HG02840 (cell line): ENCODE data around the gene MTHFD1L.

ENCODE experiments used
- ATAC-seq: cut with Tn5 transposase; IDR thresholded peaks from one replicate; pipeline ENCODE4 v1.9.1; 2021; ENCODE audit warnings: mild to moderate bottlenecking, moderate library complexity, moderate number of reproducible peaks; ENCODE audit not compliant: unreplicated experiment, low FRiP score

Gene MTHFD1L

DNA sequence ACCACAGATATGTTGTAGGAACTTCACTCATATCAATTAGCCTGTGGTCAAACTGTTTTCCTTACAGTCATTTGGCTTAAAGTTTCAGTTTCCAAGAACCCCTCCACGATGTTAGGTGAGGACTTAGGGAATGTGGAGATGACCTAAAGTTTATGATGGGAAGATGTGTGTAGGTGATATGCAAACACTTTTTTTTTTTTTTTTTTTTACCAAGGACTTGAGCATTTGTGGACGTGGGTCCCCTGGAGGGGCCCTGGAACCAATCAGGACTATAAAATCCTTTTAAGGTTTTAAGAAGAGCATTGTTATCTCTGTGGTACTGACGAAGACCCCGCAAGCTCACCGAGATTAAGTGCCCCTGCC is 478 bp upstream of the MTHFD1L start:
- no peak for ATAC-seq

DNA sequence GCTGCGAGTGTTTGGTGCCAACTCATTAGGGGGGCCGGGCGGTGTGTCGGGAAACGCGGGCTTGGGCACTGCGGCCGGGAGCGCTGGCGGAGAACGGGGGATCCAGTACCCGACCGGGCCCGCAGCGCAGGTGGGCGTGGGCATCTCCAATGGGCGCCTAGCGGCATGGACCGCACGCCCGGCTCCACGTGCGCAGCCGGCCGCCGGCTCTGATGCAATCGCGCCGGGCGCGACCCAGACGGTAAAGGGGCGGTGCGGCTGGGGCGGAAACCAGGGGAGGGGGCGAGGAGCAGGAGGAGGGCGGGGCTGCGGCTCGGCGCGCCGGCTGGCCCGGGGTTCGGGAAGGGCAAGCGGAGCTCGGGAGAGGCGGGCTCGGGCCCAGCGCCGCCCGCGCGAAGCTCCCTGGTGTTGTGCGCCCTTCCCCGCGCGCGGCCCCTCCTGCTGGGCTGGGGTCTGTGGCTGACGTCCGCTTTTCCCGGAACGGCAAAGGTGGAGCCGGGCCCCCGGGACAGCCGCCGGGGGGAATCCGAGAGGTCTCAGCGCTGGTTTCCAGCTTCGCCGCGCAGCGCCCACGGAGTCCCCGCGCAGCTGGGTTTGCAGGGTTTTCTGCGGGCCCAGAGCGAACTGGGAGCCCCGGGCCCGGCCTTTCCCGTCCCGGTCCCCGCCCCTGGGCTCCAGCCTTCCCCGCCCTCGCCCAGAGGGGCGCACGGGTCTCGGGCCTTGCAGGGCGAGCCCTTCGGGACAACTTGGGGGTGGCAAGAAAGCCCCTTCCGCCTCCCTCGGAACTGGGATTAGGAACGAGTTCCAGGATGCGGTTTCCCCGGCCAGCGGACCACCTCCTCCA is 867 bp downstream of the MTHFD1L start:
- ATAC-seq, result peak; percentile 75

DNA sequence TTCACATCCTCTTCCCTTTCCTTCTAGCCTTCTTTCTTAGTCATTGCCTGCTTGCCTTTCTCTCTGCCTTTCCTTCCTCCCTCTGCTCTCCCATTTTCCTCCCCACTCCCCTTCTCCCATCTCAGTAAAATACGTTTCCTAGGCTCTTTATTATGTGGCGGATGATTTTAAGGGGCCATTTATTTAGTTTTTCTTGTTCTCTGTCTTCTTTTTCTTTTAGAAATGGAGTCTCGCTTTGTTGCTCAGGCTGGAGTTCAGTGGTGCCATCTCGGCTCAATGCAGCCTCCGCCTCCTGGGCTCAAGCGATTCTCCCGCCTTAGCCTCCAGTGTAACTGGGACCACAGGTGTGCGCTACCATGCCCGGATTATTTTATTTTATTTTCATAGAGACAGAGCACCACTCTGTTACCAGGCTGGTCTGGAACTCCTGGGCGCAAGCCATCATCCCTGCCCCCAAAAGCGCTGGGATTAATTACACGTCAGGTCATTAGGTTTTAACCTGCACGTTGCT is 1.5 kb downstream of the MTHFD1L start:
- ATAC-seq, result no peak

- ATAC-seq, result no peak
Observed at GRCh38 chr6:150868759-150869158, 3.3 kb downstream of the MTHFD1L start.

DNA sequence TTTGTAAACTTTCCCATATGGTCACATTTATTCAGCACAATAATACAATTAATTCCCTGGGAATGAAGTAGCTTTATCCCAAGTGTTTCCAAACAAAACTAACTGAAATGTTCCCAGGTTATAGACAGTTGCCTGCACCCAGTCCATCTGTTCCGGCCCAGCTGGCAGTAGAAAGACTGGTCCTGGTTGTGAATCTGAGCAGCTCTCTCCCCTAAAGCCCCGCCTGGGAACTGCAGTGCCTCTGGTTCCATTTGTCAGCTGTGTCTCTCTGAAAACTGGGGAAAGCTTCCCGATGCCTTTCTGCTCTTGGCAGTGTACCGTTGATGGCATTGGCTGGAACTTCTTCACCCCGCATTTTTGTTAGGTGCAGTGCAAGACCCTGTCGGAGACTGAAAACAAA is 8.7 kb downstream of the MTHFD1L start:
- ATAC-seq, result no peak

DNA sequence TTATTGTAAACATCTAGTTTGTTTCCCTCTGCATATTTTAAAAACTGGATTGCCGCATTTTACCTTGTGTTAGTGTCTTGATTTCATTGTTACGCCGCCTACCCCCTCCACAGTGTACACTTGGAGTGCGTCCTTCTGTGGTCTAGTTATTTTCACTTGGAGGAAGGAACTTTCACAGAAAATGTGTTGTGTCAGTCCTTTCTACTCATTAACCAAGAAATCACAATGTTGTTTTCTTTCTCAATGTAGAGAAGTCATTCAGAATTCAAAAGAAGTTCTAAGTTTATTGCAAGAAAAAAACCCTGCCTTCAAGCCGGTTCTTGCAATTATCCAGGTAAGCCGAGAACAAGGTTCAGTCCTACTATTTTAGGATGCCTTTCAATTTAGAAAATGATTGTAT is 10.3 kb downstream of the MTHFD1L start:
- ATAC-seq, result no peak

DNA sequence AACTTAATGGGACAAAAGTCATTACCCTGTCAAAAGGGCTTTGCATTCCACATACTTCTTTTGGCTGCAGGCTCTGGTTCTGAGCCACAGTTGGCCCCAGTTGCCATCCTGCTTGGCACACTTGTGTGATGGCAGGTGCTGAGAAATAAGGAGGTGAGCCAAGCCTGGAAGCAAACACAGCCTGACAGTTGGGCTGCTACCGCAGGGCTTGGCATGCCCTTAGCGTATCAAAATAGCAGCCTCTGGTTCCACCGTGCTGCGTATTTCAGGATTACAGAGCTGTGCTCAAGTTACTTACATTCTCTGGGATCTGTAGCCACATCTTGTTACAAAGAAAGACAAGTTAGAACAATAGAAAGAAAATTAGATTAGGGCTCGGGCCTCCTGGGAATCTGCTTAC is 11.1 kb downstream of the MTHFD1L start:
- ATAC-seq, result no peak

- ATAC-seq, result no peak
Observed at GRCh38 chr6:150877928-150878327, 12.4 kb downstream of the MTHFD1L start.

DNA sequence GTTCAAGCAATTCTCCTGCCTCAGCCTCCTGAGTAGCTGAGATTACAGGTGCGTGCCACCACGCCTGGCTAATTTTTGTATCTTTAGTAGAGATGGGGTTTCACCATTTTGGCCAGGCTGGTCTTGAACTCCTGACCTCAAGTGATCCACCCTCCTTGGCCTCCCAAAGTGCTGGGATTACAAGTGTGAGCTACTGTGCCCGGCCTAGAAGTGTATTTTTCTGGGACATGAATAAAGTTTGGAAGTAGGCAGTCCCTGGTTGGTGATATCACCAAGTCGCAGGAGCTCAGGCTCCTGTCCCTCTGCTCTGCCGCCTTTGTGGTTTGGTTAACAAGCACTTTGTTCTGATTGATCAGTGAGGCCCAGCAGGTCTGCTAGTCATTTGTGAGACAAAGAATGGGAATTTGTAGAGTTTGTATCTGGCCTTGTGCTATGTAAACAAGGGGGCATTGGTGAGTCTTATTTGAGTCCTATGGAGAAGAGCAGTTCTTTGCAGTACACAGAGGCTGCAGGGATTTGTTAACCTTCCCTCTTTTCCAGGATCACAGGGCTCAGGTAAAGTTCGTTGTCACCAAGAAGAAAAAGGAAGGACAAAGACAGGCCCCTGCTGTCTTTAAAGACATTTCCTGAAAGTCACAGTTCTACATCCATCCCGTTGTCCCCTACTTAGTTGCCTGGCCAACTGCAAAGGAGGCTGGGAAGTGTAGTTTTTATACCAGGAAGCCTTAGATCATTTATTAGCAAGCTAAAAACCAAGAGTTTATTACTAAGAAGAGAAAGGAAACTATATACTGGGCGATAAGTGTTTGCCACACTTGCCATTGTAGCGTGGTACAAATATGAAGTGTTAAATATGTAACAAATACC is 13.1 kb downstream of the MTHFD1L start:
- no peak for ATAC-seq

GRCh38 chr6:150880336-150880735 is 14.8 kb downstream of the MTHFD1L start:
- ATAC-seq, result no peak

- ATAC-seq, result no peak
Observed at GRCh38 chr6:150881911-150882481, 16.5 kb downstream of the MTHFD1L start.

GRCh38 chr6:150883521-150883920 is 18.0 kb downstream of the MTHFD1L start:
- ATAC-seq, result no peak

DNA sequence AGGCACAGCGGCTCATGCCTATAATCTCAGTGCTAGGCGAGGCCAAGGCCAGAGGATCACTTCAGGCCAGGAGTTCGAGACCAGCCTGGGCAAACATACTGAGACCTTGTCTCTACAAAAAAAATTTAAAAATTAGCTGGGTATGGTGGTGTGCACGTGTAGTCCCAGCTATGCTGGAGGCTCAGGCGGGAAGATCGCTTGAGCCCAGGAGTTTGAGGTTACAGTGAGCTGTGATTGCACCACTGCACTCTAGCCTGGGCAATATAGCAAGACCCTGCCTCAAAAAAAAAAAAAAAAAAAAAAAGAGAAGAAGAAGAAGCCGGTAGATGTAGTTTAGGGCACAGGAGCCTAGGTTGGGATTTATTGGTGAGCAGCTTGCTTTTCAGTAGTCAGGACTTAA is 20.7 kb downstream of the MTHFD1L start:
- no peak for ATAC-seq

DNA sequence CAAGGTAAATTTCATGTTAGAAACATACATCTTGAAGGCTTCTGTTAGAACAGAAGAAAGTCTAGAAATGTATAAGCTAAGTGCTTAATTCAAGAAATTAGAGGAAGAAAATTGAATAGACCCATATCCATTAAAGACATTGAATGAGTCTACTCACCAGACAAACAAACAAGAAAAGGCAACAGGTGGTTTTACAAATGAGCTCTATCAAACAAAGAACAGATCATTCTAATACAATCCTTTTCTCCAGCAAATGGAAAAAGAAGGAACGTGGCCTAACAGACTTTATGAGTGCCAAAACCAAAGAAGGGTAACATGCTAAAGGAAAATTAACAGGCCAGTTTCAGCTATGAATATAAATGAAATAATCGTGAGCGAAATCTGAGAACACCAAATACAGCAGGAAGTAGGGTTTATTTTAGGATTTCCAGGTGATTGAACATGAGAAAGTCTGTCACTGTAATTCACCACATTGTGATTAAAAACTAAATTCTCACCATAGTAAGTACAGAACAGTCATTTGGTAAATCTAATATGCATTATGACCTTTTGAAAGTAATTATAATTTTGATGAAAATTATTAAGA is 22.6 kb downstream of the MTHFD1L start:
- no peak for ATAC-seq

DNA sequence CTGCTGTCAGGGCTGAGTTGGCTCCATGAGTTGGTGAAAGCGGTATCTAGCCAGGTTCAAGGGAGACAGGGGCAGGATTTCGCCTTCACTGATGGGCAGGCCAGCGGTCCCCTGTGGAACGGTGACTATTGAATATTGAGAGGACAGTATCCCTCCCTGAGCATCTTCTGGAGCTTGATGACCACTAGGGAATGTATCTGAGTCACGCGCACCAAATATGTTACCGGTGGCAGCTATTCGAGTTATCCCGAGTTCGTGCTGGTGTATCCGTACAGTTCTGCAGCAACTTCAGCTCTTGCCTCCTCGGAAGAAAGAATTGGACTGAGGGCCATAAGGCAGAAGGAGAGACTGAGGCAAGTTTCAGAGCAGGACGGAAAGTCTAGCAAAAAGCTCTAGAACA is 24.8 kb downstream of the MTHFD1L start:
- ATAC-seq, result no peak

- ATAC-seq, result no peak
Observed at GRCh38 chr6:150891888-150892485, 26.5 kb downstream of the MTHFD1L start.

DNA sequence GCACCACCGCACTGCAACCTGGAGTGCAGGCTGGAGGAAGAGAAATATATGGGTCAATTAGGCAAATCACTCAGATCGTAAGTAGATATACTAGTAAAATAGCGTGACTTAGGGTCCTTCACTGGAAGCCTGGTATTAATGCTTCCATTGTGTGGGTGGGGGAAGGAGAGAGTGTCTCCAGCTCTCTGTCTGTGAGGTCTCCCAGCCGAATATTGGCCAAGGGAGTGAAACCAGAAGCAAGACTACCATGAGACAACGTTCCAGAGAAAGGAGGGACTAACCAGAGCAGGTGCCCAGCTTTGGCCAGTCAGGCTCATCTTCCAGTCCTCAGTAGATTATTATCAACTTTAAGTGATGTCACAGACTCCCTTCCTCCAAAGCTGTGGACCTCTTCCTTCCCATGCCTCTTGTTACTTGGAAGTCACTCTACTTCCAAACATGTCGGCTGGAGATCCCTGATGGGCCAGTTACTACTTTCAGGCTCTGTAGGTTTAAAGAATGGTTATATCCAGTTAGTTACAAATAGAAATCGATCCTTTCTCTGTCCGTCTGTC is 28.8 kb downstream of the MTHFD1L start:
- no peak for ATAC-seq

DNA sequence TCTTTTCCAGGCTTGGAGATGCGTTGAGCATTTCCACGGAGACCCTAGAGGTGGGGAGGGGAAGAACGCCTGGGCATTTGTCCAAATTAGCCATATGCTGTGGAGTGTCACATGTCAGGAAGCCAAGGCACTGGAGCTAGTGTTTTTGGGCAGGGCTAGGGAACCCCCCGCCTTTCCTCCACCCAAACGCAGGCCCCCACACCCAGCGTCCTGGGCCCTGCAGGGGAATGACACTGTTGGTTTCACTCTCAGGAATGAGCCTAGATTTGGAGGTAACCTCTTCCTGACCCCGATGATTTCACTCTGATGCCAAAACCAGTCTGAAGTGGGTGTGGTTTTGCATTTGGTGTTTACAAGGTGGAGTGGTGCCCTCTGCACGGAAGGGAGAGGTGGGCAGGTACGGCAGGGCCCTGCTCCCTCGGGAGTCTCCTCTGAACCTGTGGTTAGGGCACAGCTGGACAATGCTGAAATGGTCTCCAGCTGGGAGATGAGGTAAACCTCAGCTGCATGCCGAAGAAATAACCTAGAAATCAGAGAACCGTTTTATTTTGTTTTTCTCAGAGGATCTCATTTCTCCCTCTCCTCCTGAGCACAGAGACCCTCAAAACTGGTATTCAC is 29.5 kb downstream of the MTHFD1L start:
- ATAC-seq, result peak; percentile 57

DNA sequence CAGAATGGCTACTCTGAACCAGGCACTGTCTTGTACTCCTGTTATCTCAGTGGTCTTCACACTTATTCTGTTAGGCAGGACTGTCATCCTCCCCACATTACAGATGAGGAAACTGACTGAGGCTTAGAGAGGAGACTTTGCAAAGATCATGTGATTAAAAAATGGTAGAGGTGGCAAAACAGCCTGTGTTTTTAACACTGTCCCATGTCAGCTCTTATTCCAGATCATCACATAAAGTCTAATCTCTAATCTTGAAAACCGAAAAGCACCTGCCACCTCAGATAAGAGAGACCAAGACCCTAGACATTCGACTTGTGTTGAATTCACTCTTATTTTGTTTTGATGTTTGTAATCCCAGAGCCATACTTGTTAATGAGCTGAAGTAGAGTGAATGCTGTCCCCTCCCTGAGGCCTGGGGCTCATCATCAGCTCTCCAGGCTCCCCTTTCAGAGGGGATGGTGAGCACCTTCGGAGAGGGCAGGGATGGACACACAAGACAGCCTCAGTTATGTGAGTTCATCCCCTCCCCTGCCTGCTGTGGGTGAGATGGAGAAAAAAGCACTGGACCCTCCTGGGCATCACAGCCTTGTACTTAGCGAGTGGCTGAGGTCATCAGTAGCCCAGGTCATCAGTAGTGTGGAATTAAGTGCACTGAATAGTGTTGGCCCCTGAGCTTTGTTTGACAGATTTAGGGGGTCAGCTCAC is 30.6 kb downstream of the MTHFD1L start:
- ATAC-seq, result no peak
